Liver (tissue), 9 donors: ENCODE results near the gene KLHDC10. TPM values are rescaled to one million over a fixed set of nuclear protein-coding genes. Genes with fewer than 3 reads are reported as not detected.

Source experiments
- DNase-seq: peaks from one replicate; pipeline ENCODE4 v3.0.0-alpha.2; 2017; ENCODE audit warnings: low spot score
- H3K27ac ChIP-seq, 2 donors: one replicate each; pipeline ENCODE4 v1.7.0; 2013; ENCODE audit warnings: inconsistent platforms in 2 of 2, low read length in 2 of 2, control low read depth in 1 of 2, low read depth in 1 of 2, mild to moderate bottlenecking in 1 of 2
- H3K27me3 ChIP-seq, 4 donors: one replicate each; pipeline versions ENCODE4 v1.6.1 to v1.7.0; 2013; ENCODE audit warnings: low read length in 3 of 4, inconsistent platforms in 1 of 4, mild to moderate bottlenecking in 1 of 4, moderate library complexity in 1 of 4; ENCODE audit not compliant: control insufficient read depth in 4 of 4, insufficient read depth in 4 of 4
- H3K36me3 ChIP-seq, 4 donors: one replicate each; pipeline versions ENCODE4 v1.6.1 to v1.7.0; 2013; ENCODE audit warnings: low read length in 3 of 4, mild to moderate bottlenecking in 3 of 4, low read depth in 1 of 4, moderate library complexity in 1 of 4; ENCODE audit not compliant: control insufficient read depth in 4 of 4, insufficient read depth in 3 of 4
- H3K4me1 ChIP-seq, 4 donors: one replicate each; pipeline versions ENCODE4 v1.6.1 to v1.7.0; 2013; ENCODE audit warnings: low read length in 3 of 4, mild to moderate bottlenecking in 3 of 4, moderate library complexity in 1 of 4; ENCODE audit not compliant: control insufficient read depth in 4 of 4, insufficient read depth in 4 of 4
- H3K4me3 ChIP-seq, 3 donors: one replicate each; pipeline versions ENCODE4 v1.6.1 to v1.7.0; 2013; ENCODE audit warnings: low read length in 3 of 3, control low read depth in 1 of 3, low read depth in 1 of 3, mild to moderate bottlenecking in 1 of 3
- H3K9ac ChIP-seq, 2 donors: one replicate each; pipeline ENCODE4 v1.7.0; 2013; ENCODE audit warnings: low read length in 2 of 2, mild to moderate bottlenecking in 2 of 2, moderate library complexity in 2 of 2, control low read depth in 1 of 2, low read depth in 1 of 2
- H3K9me3 ChIP-seq, 4 donors: one replicate each; pipeline versions ENCODE4 v1.6.1 to v1.7.0; 2013; ENCODE audit warnings: low read length in 3 of 4; ENCODE audit not compliant: control insufficient read depth in 4 of 4
- ATF3 ChIP-seq: IDR thresholded peaks from 2 replicates; pipeline ENCODE4 v1.6.1; 2016; ENCODE audit warnings: antibody characterized with exemption
- CTCF ChIP-seq: fragments of 150-350 bp; IDR thresholded peaks from 2 replicates; pipeline ENCODE4 v1.5.1; 2017; ENCODE audit warnings: improper control_type of control experiment, low read depth, low read length; ENCODE audit not compliant: missing input control
- EGR1 ChIP-seq, 2 donors: IDR thresholded peaks; 2 replicates each; pipeline ENCODE4 v1.6.1; 2016 to 2018; ENCODE audit warnings: antibody characterized with exemption in 2 of 2, low read depth in 2 of 2
- FOXA1 ChIP-seq: IDR thresholded peaks from 2 replicates; pipeline ENCODE4 v1.6.1; 2016; ENCODE audit warnings: antibody characterized with exemption
- FOXA2 ChIP-seq: IDR thresholded peaks from 2 replicates; pipeline ENCODE4 v1.6.1; 2016; ENCODE audit warnings: antibody characterized with exemption
- GABPA ChIP-seq, 2 donors: IDR thresholded peaks in 1 of 2; conservative IDR thresholded peaks in 1 of 2; 2 replicates each; pipeline ENCODE4 v1.6.1; 2016; ENCODE audit warnings: antibody characterized with exemption in 2 of 2, mild to moderate bottlenecking in 1 of 2, moderate library complexity in 1 of 2
- HNF4A ChIP-seq, 2 donors: conservative IDR thresholded peaks; 2 replicates each; pipeline ENCODE4 v1.6.1; 2016; ENCODE audit warnings: antibody characterized with exemption in 2 of 2, mild to moderate bottlenecking in 2 of 2
- HNF4G ChIP-seq: IDR thresholded peaks from 2 replicates; pipeline ENCODE4 v1.6.1; 2016; ENCODE audit warnings: antibody characterized with exemption
- JUND ChIP-seq, 2 donors: IDR thresholded peaks; 2 replicates each; pipeline ENCODE4 v1.6.1; 2016; ENCODE audit warnings: antibody characterized with exemption in 2 of 2
- NR2F2 ChIP-seq: IDR thresholded peaks from 2 replicates; pipeline ENCODE4 v1.6.1; 2016; ENCODE audit warnings: antibody characterized with exemption
- REST ChIP-seq: IDR thresholded peaks from 2 replicates; pipeline ENCODE4 v1.6.1; 2016; ENCODE audit warnings: antibody characterized with exemption, mild to moderate bottlenecking
- RXRA ChIP-seq, 2 donors: IDR thresholded peaks; 2 replicates each; pipeline ENCODE4 v1.6.1; 2017 to 2018; ENCODE audit warnings: antibody characterized with exemption in 2 of 2, mild to moderate bottlenecking in 1 of 2
- TAF1 ChIP-seq: conservative IDR thresholded peaks from 2 replicates; pipeline ENCODE4 v1.6.1; 2016; ENCODE audit warnings: antibody characterized with exemption, mild to moderate bottlenecking
- YY1 ChIP-seq: IDR thresholded peaks from 2 replicates; pipeline ENCODE4 v1.6.1; 2016; ENCODE audit warnings: antibody characterized with exemption, mild to moderate bottlenecking
- WGBS: extraction: QIAGEN DNeasy Blood & Tissue Kit; methylation state at CpG from one replicate; pipeline ENCODE4 v1.1.7; 2013; 5-methylcytosine and 5-hydroxymethylcytosine counted together
- polyA plus RNA-seq, 2 donors: library from polyadenylated mRNA; stranded (reverse) in 1 of 2; unstranded in 1 of 2; fragments of 200-250 nt in 1 of 2; fragments of >200 nt in 1 of 2; fragmentation: Nextera tagmentation in 1 of 2; extraction: Ambion mirVana in 1 of 2; gene quantifications; one replicate each; pipeline versions ENCODE4 v1.2.1 to v1.2.3, GENCODE V29; 2013 to 2015
- total RNA-seq, 2 donors: library from RNA; depleted of rRNA; stranded (reverse); fragments of >200 nt; gene quantifications; one replicate each; pipeline ENCODE4 v1.2.3, GENCODE V29; 2014
- TF ChIP-seq, protein P1 (sequence below): IDR thresholded peaks from 2 replicates; pipeline ENCODE4 v1.6.1; 2016; ENCODE audit warnings: antibody characterized with exemption
- TF ChIP-seq, protein P2 (sequence below): IDR thresholded peaks from 2 replicates; pipeline ENCODE4 v1.6.1; 2016; ENCODE audit warnings: antibody characterized with exemption
- donor health status: healthy.
- donor health status: healthy.
- donor health status: healthy.
- donor health status: healthy.
- donor health status: healthy.

Gene KLHDC10
- total and polyA plus RNA-seq, 4 donors, result 10.8 to 31.2 (median 17.4) TPM

DNA sequence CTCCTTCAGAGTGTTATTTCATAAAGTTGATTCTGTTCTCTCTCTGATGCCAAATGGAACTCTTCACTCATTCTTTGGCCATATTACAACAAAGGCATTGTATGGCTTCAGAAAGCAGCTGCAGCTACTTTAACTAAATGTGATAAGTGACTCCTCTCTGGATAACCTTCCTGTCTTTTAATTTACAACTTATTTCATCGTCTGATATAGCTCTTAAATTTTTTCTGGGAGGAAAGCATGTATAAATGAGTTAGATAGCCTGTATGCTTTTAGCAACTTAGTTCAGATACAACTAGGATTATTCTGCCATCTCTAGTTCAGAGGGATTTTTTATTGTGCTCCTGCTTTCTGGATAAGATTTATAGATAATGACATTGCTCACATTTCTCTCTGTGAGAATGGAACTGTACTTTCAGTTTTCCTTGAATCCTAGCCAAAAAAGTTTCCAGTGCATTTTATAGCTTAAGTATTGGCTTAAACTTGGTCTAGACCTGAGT, 57.5 kb downstream of the KLHDC10 start (continued):
- TF ChIP-seq REST (no peak), GABPA (IDR thresholded peaks at IDR 0.05 in 1 of 2, conservative IDR thresholded peaks at IDR 0.05 in 1 of 2) (no peak), HNF4A (conservative IDR thresholded peaks at IDR 0.05) (no peak), JUND (IDR thresholded peaks at IDR 0.05) (no peak)

DNA sequence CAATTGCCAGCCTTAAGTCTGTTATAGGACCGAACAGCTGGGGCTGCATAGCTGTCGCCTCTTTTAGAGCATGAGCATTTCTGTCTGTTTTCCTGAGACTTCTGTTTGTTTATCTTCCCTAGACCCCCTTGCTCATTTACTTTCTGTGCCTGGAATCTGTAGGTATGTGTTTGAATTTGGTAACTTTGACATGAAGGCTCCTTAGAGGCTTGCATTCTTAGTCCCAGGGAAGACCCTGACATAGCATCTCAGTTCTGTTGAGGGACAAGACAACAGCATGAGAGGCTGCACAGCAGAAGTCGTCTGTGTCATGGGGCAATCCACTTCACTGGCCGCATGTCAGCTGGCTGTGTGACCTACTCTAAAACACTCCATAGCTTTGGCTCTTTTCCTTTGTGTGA, 58.7 kb downstream of the KLHDC10 start:
- Histone ChIP-seq H3K27me3 (no peaks in the 10 kb centered on the region), H3K4me3 (no peak overlapping the region), H3K4me1 (no peaks in the 10 kb centered on the region), H3K27ac (no peak overlapping the region), H3K9ac (no peak overlapping the region), H3K9me3 (no peaks in the 10 kb centered on the region), H3K36me3 (peaks cover 8 to 58% (median 46%) of the 10 kb centered on the region in 4 donors)
- no peak for DNase-seq
- 87% methylated on average over 4 of the region's 4 CpGs for WGBS
- TF ChIP-seq RXRA (IDR thresholded peaks at IDR 0.05) (no peak), CTCF (no peak), HNF4A (conservative IDR thresholded peaks at IDR 0.05) (no peak), TAF1 (no peak), JUND (IDR thresholded peaks at IDR 0.05) (no peak), YY1 (no peak), ATF3 (no peak), NR2F2 (no peak), REST (no peak), FOXA2 (no peak), EGR1 (IDR thresholded peaks at IDR 0.05; ENCODE audit: low read depth in 2 of 2) (no peak), FOXA1 (no peak), HNF4G (no peak)
- TF ChIP-seq, protein P1, sequence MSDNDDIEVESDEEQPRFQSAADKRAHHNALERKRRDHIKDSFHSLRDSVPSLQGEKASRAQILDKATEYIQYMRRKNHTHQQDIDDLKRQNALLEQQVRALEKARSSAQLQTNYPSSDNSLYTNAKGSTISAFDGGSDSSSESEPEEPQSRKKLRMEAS, result no peak
- TF ChIP-seq, protein P2, sequence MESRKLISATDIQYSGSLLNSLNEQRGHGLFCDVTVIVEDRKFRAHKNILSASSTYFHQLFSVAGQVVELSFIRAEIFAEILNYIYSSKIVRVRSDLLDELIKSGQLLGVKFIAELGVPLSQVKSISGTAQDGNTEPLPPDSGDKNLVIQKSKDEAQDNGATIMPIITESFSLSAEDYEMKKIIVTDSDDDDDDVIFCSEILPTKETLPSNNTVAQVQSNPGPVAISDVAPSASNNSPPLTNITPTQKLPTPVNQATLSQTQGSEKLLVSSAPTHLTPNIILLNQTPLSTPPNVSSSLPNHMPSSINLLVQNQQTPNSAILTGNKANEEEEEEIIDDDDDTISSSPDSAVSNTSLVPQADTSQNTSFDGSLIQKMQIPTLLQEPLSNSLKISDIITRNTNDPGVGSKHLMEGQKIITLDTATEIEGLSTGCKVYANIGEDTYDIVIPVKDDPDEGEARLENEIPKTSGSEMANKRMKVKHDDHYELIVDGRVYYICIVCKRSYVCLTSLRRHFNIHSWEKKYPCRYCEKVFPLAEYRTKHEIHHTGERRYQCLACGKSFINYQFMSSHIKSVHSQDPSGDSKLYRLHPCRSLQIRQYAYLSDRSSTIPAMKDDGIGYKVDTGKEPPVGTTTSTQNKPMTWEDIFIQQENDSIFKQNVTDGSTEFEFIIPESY, result no peak
